Osteocyte (in vitro differentiated cells): ENCODE measurements around the gene LORICRIN. TPM values are rescaled to one million over a fixed set of nuclear protein-coding genes. Genes with fewer than 3 reads are reported as not detected.
A peak's percentile ranks its signal among the peaks of the same experiment; 100 is the strongest.

Experiments
- DNase-seq: peaks from one replicate; pipeline ENCODE4 v3.0.0; 2021; ENCODE audit warnings: mixed read lengths; ENCODE audit not compliant: unreplicated experiment; ENCODE audit errors: extremely low spot score
- H3K27ac Mint-ChIP-seq: one replicate; pipeline ENCODE4 v1.8.0; 2021; ENCODE audit warnings: mild to moderate bottlenecking, mixed read lengths; ENCODE audit not compliant: unreplicated experiment
- H3K27me3 Mint-ChIP-seq: one replicate; pipeline ENCODE4 v1.8.0; 2021; ENCODE audit warnings: mixed read lengths; ENCODE audit not compliant: unreplicated experiment
- H3K36me3 Mint-ChIP-seq: one replicate; pipeline ENCODE4 v1.8.0; 2021; ENCODE audit warnings: mixed read lengths; ENCODE audit not compliant: unreplicated experiment
- H3K4me1 Mint-ChIP-seq: one replicate; pipeline ENCODE4 v1.8.0; 2021; ENCODE audit warnings: mixed read lengths; ENCODE audit not compliant: unreplicated experiment
- H3K4me3 Mint-ChIP-seq: one replicate; pipeline ENCODE4 v1.8.0; 2021; ENCODE audit warnings: mild to moderate bottlenecking, moderate library complexity, mixed read lengths; ENCODE audit not compliant: unreplicated experiment
- H3K9me3 Mint-ChIP-seq: one replicate; pipeline ENCODE4 v1.8.0; 2021; ENCODE audit warnings: mixed read lengths; ENCODE audit not compliant: unreplicated experiment
- CTCF ChIP-seq: fragments of 200-600 bp; sonication (generic); IDR thresholded peaks from 2 replicates; pipeline ENCODE4 v1.5.0; 2021; ENCODE audit warnings: antibody characterized with exemption, mild to moderate bottlenecking, moderate library complexity
- total RNA-seq: library from RNA; stranded (reverse); gene quantifications from 2 replicates; pipeline ENCODE4 v1.2.1, GENCODE V29; 2021

LORICRIN gene
- total RNA-seq, 1 donor from 2014 or later: not detected

DNA sequence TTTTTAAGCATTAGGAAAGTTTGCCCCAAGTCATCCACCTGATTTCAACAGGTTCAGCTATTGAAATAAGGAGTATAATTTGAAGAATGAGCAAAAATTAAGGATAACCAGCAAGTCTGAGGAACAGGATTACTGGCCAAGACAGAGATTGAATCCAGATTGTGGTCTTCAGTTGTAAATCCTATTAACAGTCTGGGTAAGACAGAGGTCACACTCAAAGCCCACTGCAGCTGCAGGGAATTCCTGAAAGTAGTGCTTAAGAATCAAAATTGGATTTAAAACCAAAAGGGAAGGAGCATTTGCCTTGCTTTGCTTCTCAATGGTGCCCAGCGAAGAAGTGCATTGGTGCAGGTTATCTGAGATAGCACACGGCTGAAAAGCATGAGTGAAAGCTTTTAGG lies 6.4 kb upstream of the LORICRIN start:
- H3K9me3 Mint-ChIP-seq: no peaks in the 10 kb centered on the region
- H3K27ac Mint-ChIP-seq: no peak overlapping the region
- H3K4me3 Mint-ChIP-seq: no peak overlapping the region
- TF ChIP-seq CTCF: no peak
- no peak for DNase-seq
- peaks cover 7% of the 10 kb centered on the region for H3K27me3 Mint-ChIP-seq
- no peaks in the 10 kb centered on the region for H3K36me3 Mint-ChIP-seq
- H3K4me1 Mint-ChIP-seq: no peaks in the 10 kb centered on the region

- Mint-ChIP-seq H3K27ac (no peak overlapping the region), H3K9me3 (no peaks in the 10 kb centered on the region), H3K4me3 (no peak overlapping the region), H3K36me3 (no peaks in the 10 kb centered on the region), H3K27me3 (peaks cover 11% of the 10 kb centered on the region), H3K4me1 (no peaks in the 10 kb centered on the region)
- no peak for DNase-seq
- TF ChIP-seq CTCF: no peak
These were observed 5.8 kb upstream of the LORICRIN start for GRCh38 chr1:153253693-153254092.

GRCh38 chr1:153260585-153261280 lies 1.2 kb downstream of the LORICRIN start:
- Mint-ChIP-seq H3K4me3 (peak overlapping the region; percentile 60), H3K9me3 (no peaks in the 10 kb centered on the region), H3K27me3 (peaks cover 64% of the 10 kb centered on the region), H3K36me3 (no peaks in the 10 kb centered on the region), H3K27ac (no peak overlapping the region), H3K4me1 (peaks cover 12% of the 10 kb centered on the region)
- TF ChIP-seq CTCF: no peak
- DNase-seq: no peak

- peaks cover 70% of the 10 kb centered on the region for H3K27me3 Mint-ChIP-seq
- H3K27ac Mint-ChIP-seq: no peak overlapping the region
- no peak for TF ChIP-seq CTCF
- peak overlapping the region; percentile 44 for H3K4me3 Mint-ChIP-seq
- H3K9me3 Mint-ChIP-seq: no peaks in the 10 kb centered on the region
- H3K36me3 Mint-ChIP-seq: no peaks in the 10 kb centered on the region
- no peak for DNase-seq
- H3K4me1 Mint-ChIP-seq: peaks cover 12% of the 10 kb centered on the region
These were observed 2.0 kb downstream of the LORICRIN start for GRCh38 chr1:153261281-153262069.

- no peak for DNase-seq
- Mint-ChIP-seq H3K9me3 (no peaks in the 10 kb centered on the region), H3K27me3 (peaks cover 74% of the 10 kb centered on the region), H3K4me3 (peak overlapping the region; percentile 44), H3K4me1 (peaks cover 12% of the 10 kb centered on the region), H3K36me3 (no peaks in the 10 kb centered on the region), H3K27ac (no peak overlapping the region)
- no peak for TF ChIP-seq CTCF
These were observed 2.5 kb downstream of the LORICRIN start for GRCh38 chr1:153262070-153262366.
